CD4-positive, alpha-beta T cell treated with Interleukin-17A for 1 hour (primary cell): ENCODE results near the gene ZNF396.
A peak's percentile ranks its signal among the peaks of the same experiment; 100 is the strongest.

Experiments used
- DNase-seq: peaks from one replicate; pipeline ENCODE4 v3.0.0-alpha.2; 2020

The ZNF396 gene

GRCh38 chr18:35379421-35379820, 2.3 kb upstream of the ZNF396 start:
- no peak for DNase-seq

GRCh38 chr18:35378574-35378896, 1.4 kb upstream of the ZNF396 start:
- DNase-seq, result no peak

DNA sequence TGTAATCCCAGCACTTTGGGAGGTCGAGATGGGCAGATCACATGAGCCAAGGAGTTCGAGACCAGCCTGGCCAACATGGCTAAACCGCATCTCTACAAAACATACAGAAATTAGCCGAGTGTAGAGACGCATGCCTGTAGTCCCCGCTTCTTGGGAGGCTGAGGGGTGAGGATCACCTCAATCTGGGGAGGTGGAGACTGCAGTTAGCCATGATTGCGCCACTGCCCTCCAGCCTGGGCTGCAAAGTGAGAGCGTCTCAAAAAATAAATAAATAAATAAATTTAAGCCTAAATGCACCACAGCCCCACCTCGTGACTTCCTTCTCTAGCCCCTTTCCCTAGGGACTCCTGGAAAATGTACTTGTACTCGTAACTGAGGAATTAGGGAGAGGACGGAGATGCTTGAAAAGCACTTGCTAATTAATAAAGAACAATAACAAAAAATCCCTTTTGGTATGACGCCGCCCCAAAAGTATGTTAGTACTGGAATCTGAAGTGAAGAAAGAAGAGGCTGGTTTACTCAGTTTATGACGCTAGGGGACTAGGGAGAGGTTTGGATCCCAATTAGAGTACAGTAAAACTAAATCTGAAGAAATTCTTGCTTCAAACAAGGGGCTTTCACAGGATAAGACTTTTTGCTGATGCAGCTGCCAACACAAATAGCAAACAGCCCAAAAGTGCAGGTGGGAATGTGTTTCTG, 887 bp upstream of the ZNF396 start:
- DNase-seq, result no peak

GRCh38 chr18:35376393-35376741, 770 bp downstream of the ZNF396 start:
- peak; percentile 22 for DNase-seq

GRCh38 chr18:35374708-35375107, 2.4 kb downstream of the ZNF396 start:
- no peak for DNase-seq

DNA sequence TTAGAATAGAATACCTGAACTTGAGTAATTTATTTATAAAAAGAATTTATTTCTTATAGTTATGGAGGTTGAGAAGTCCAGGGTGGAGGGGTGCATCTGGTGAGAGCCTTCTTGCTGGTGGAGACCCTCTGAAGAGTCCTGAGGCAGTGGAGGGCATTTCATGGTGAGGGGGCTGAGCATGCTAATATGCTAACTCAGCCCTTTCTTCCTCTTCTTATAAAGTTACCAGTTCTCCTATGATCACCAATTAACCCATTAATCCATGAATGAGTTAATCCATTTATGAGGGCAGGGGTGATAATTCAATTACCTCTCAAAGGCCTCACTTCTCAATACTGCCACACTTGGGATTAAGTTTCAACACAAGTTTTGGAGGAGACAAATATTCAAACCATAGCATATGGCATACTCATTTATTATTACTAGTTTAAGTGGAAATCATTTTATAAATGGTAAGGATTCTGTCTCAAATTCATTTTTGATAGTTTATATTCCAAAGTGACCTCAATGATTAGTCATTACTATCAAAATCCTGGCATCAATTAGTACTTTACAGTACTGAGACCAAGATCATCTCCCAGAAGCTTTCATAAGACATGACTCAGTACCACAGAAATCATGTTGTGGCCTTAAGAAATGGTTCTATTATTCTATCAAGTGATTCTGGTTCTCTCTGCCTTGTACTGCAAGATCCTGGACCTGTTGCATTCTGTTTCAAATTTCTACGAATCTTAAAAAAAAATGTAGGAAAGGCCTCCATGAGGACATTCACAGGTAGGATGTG, 5.5 kb downstream of the ZNF396 start:
- no peak for DNase-seq

DNA sequence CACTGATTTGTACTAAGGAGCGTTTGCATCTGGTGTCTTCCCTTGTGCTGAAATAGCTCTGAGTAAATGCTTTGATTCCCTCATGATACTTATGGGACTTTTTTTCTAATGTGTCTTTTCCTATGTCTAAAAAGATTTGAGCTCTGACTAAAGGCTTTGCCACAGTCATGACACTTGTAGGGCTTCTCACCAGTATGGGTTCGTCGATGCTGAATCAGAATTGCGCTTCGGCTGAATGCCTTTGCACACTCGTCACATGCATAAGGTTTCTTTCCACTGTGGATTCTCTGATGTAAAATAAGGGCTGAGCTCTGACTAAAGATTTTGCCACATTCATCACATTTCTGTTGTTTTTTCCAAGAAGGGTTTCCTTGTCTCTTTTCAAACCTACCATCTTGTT, 8.0 kb downstream of the ZNF396 start:
- no peak for DNase-seq

DNA sequence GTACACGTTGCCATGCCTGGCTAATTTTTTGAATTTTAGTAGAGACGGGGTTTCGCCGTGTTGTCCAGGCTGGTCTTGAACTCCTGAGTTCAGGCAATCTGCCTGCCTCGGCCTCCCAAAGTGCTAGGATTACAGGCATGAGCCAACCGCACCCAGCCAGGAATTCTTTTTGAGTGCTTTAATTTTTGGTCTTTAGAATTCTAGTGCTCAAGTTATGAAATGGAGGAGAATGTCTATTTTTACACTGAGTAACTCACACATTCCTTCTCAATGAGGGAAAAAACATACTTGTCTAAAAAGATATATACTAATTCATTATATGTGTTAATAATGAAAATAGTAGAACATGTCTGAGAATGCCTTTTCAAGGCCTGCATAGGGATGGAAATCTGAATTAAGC, 8.5 kb downstream of the ZNF396 start:
- DNase-seq, result no peak

- no peak for DNase-seq
Observed at GRCh38 chr18:35362531-35362930, 14.6 kb downstream of the ZNF396 start.

DNA sequence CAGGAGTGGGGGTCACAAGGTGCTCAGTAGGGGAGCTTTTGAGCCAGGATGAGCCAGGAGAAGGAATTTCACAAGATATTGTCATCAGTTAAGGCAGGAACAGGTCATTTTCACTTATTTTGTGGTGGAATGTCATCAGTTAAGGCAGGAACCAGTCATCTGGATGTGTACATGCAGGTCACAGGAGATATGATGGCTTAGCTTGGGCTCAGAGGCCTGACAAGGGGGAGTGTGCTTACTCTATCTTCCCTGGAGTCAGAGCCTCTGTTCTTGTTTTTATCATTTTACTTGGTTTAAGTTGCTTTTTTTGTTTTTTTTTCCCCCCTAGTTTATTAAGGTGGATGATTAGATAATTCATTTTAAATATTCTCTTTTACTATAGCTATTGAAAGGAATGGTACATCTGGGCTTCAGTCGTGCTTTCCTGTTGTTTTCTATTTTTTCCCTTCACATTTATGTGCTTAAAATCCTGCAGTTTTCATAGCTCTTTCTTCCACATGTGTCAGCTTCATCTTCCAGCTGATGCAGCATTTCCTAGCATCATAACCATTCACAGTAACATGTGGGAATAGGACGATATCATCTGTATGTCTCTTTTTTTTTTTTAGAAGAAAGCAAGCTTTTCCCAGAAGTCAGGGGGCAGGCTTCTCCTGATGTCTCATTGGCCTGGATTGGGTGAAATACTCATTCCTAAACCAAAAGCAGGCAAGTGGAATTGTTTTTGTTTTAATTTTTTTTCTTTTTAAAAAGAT, 15.4 kb downstream of the ZNF396 start:
- DNase-seq, result no peak

DNA sequence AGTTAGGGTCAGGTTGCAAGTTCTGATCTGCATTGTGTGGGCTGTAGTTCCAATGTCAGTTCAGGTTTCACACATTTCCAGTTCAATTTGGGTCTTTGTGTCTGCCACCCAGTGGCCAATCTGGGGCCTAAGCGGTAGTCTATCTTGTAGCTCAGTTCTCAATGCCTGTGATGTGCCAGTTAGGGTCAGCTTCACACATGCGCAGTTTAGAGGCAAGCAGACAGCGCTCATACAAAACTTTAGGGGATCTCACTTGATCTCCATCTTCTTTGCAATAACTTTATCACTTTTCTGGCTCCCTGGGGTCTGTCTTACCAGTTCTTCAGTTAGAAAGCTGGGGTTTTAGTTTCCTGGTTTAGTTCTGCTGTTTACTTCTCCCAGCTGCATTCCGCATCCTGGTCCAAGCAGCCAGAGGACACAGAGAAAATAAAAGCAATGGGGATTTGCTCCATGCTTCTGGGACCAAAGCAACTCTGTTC, 22.0 kb downstream of the ZNF396 start:
- DNase-seq, result peak; percentile 78

GRCh38 chr18:35352778-35353177, 24.4 kb downstream of the ZNF396 start:
- DNase-seq, result no peak

DNA sequence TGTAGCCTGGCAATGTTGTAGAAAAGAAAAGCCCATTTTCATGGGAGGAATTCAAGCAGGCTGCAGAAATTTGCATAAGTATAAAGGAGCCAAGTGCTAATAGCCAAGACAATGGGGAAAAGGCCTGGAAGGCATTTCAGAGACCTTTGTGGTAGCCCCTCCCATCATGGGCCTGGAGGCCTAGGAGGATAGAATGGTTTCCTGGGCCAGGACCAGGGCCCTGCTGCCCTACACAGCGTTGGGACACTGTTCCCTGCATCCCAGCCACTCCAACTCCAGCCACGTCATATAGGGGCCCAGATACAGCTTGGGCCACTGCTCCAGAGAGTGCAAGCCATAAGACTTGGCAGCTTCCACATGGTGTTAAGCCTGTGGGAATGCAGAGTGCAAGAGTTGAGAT, 24.9 kb downstream of the ZNF396 start:
- DNase-seq, result no peak

GRCh38 chr18:35348001-35348400, 29.1 kb downstream of the ZNF396 start:
- DNase-seq, result no peak

DNA sequence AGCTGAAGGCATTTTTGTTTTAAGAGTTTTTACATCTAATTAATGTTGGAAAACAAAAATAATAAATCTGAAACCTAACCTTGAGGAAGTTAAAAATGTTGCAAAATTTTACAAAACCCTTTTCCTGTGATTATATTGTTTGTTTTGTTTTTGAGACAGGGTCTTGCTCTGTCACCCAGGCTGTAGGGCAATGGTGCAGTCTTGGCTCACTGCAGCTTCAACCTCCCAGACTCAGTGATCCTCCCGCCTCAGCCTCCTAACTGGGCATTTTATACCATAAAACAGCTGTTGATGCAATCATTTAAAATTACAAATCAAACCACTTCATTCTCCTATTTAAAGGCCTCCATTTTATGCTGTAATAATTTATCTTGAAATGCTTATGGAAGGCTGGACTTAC, 31.2 kb downstream of the ZNF396 start:
- no peak for DNase-seq

GRCh38 chr18:35345460-35345921, 31.6 kb downstream of the ZNF396 start:
- DNase-seq, result no peak

GRCh38 chr18:35344736-35345459, 32.2 kb downstream of the ZNF396 start:
- no peak for DNase-seq

- DNase-seq, result peak; percentile 94
Observed at GRCh38 chr18:35343936-35344735, 33.0 kb downstream of the ZNF396 start, which contains the start of gene ZNF24. Gene ZNF24, minus strand, starts transcription at chr18:35344420. Its CDS starts 3,770 bp downstream, at chr18:35340650.

DNA sequence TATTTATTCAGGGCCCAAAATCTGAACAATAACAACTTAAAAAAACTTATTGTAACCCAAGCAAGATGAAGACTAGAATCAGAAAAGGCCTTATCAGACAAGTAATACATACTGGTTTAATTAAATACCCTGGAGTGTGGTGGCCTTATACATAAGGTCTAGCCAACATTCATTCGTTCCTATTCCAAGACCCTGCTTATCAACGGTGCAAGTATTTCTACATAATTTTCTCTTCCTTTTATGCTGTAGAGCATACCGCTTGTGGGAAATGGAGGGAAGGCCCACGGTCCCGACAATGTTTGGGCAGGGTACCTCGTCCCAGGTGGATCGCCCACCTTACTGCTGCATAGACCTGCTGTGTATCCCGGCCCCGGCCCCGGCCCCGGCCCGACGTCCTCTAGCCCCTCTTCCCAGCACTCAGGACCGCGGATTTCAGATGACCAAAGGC, 33.6 kb downstream of the ZNF396 start:
- DNase-seq, result no peak

DNA sequence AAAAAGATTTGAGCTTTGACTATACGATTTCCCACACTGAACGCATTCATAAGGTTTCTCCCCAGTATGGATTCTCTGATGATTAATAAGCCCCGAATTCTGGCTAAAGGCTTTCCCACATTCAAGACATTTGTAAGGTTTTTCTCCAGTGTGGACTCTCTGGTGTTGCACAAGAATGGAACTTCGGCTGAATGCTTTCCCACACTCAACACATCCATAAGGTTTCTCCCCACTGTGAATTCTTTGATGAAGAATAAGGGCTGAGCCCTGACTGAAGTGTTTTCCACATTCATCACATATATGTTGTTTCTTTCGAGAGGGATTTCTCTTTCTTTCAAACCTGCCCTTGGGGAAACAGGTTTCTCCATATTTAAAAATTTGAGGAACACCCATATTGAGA, 39.9 kb downstream of the ZNF396 start:
- DNase-seq, result no peak

DNA sequence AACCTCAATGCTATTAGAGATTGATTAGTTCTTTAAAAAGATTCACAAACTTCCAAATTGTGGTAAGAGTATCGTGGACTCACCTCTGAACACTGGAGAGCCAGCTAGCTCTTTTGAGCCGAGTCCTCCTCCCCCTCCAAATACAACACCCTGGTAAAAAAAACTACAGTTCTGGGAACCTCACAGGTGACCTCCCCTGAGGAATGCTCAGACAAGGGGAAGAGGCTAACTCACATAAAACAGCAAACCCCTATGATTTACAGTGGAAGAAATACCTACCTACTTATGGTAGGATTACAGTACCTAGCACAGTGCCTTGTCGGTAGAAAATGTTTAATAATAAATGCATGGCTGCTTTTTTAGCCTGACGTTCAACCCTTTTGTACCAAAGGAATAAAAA, 41.3 kb downstream of the ZNF396 start:
- DNase-seq, result no peak

DNA sequence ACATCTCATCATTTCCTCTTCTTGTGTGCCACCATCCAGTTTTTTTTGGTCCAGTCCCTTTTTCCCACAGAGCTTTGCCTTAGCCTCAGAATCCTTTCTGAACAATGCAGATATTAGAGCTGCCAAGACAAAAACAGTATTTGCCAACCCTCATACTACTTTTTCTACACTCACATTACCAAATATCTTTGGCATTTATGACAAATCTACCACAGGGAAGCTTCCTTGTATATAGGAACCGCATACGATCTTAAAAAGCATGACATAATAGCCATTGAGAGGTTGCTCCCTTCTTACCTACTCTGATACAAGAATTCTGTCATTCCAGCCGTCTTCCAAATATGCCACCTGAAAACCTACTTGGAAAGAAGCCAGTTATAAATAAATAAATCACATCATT, 42.3 kb downstream of the ZNF396 start:
- no peak for DNase-seq
